Esophagus squamous epithelium (tissue), 5 donors: ENCODE measurements around the gene RBM5. TPM values are rescaled to one million over a fixed set of nuclear protein-coding genes. Genes with fewer than 3 reads are reported as not detected.

Experiments used
- DNase-seq: peaks from one replicate; lab custom pipeline; 2025; lab: John Stamatoyannopoulos, UW
- H3K27ac ChIP-seq, 4 donors: fragments of 200-600 bp; sonication (generic); one replicate each; pipeline ENCODE4 v1.5.1; 2016 to 2019; ENCODE audit warnings: mild to moderate bottlenecking in 1 of 4
- H3K27me3 ChIP-seq, 4 donors: fragments of 200-600 bp; sonication (generic); 1 replicate in 3 of 4; 2 replicates in 1 of 4; pipeline versions ENCODE4 v1.5.1 to v1.6.0; 2017 to 2021; ENCODE audit warnings: antibody characterized with exemption in 1 of 4
- H3K36me3 ChIP-seq, 3 donors: fragments of 200-600 bp; sonication (generic); one replicate each; pipeline ENCODE4 v1.5.1; 2016 to 2019
- H3K4me1 ChIP-seq, 3 donors: fragments of 200-600 bp; sonication (generic); one replicate each; pipeline ENCODE4 v1.5.1; 2017 to 2019
- H3K4me3 ChIP-seq, 4 donors: fragments of 200-600 bp; sonication (generic); 1 replicate in 3 of 4; 2 replicates in 1 of 4; pipeline ENCODE4 v1.5.1; 2016 to 2019; ENCODE audit warnings: mild to moderate bottlenecking in 2 of 4, moderate library complexity in 1 of 4
- H3K9me3 ChIP-seq, 3 donors: fragments of 200-600 bp; sonication (generic); one replicate each; pipeline ENCODE4 v1.5.1; 2016 to 2019
- CTCF ChIP-seq, 6 experiments: fragments of 450-650 bp in 4 of 6; fragments of 200-600 bp in 2 of 6; sonication (generic) in 2 of 6; IDR thresholded peaks; one replicate each; pipeline ENCODE4 v1.5.1; 2016 to 2019; ENCODE audit warnings: antibody characterized with exemption in 6 of 6, mild to moderate bottlenecking in 4 of 6, moderate library complexity in 4 of 6
- POLR2A ChIP-seq, 4 donors: fragments of 450-650 bp; IDR thresholded peaks; one replicate each; pipeline ENCODE4 v1.6.1; 2017; ENCODE audit warnings: antibody characterized with exemption in 4 of 4, mild to moderate bottlenecking in 4 of 4, moderate library complexity in 3 of 4
- WGBS, 2 donors: methylation state at CpG; one replicate each; pipeline ENCODE4 v1.1.5; 2018; 5-methylcytosine and 5-hydroxymethylcytosine counted together
- intact Hi-C: fragments of 100-400 bp; cut with DNase I; formaldehyde crosslinking; loops from one replicate; pipeline ENCODE4 v1.15.0; 2022
- total RNA-seq, 4 donors: library from RNA; depleted of rRNA; stranded (reverse); fragments of >200 nt; gene quantifications; one replicate each; pipeline ENCODE4 v1.1.0, GENCODE V29; 2016
- donor health status: DM: yes; HTN: yes; CAD: no.

Gene RBM5
- total RNA-seq, 4 donors from 2014 or later, result 60.1 to 197 (median 107) TPM

- Histone ChIP-seq H3K36me3 (peaks cover 0 to 49% (median 0%) of the 10 kb centered on the region in 3 donors), H3K27me3 (no peaks in the 10 kb centered on the region), H3K4me3 (peak overlapping the region in 3 of 4 donors; percentile 2 to 37 (median 16)), H3K4me1 (peaks cover 82 to 100% (median 94%) of the 10 kb centered on the region in 3 donors), H3K27ac (peak overlapping the region; percentile 89 to 97 (median 94)), H3K9me3 (no peaks in the 10 kb centered on the region)
- DNase-seq, result no peak
- intact Hi-C loops, result no loop called here
- 5 to 10% methylated on average over 5 to 12 of the region's 15 CpGs for WGBS, 2 donors
- TF ChIP-seq POLR2A (IDR thresholded peaks at IDR 0.05) (no peak), CTCF (IDR thresholded peaks at IDR 0.05) (no peak)
Measured at GRCh38 chr3:50165910-50166538, 77.3 kb downstream of the RBM5 start.

GRCh38 chr3:50166620-50167019 is 77.9 kb downstream of the RBM5 start:
- intact Hi-C loops, result no loop called here
- H3K36me3 ChIP-seq, result peaks cover 0 to 52% (median 0%) of the 10 kb centered on the region in 3 donors
- 16 to 25% methylated on average over 2 to 3 of the region's 6 CpGs for WGBS, 2 donors

GRCh38 chr3:50167069-50167840 is 78.5 kb downstream of the RBM5 start:
- H3K4me1 ChIP-seq, result peaks cover 79 to 100% (median 94%) of the 10 kb centered on the region in 3 donors
- 25 to 30% methylated on average over 6 to 10 of the region's 16 CpGs for WGBS, 2 donors
- no peaks in the 10 kb centered on the region for H3K9me3 ChIP-seq
- intact Hi-C loops, result no loop called here
- H3K4me3 ChIP-seq, result peak overlapping the region in 2 of 4 donors; percentile 16 to 37
- H3K27ac ChIP-seq, result peak overlapping the region; percentile 89 to 97 (median 94)
- H3K27me3 ChIP-seq, result no peaks in the 10 kb centered on the region
- peak in 2 of 4 donors; percentile 23 to 39 for TF ChIP-seq POLR2A (IDR thresholded peaks at IDR 0.05)
- TF ChIP-seq CTCF (IDR thresholded peaks at IDR 0.05), result no peak
- no peak for DNase-seq
- H3K36me3 ChIP-seq, result peaks cover 0 to 52% (median 0%) of the 10 kb centered on the region in 3 donors

More at GRCh38 chr3:50166620-50167019, 77.9 kb downstream of the RBM5 start:
- peaks cover 81 to 100% (median 94%) of the 10 kb centered on the region in 3 donors for H3K4me1 ChIP-seq
- no peaks in the 10 kb centered on the region for H3K9me3 ChIP-seq
- H3K27ac ChIP-seq, result peak overlapping the region; percentile 89 to 97 (median 94)
- TF ChIP-seq POLR2A (IDR thresholded peaks at IDR 0.05) (no peak), CTCF (IDR thresholded peaks at IDR 0.05) (no peak)
- no peaks in the 10 kb centered on the region for H3K27me3 ChIP-seq
- no peak for DNase-seq
- H3K4me3 ChIP-seq, result peak overlapping the region in 2 of 4 donors; percentile 16 to 37

GRCh38 chr3:50167841-50168209 is 79.1 kb downstream of the RBM5 start:
- H3K27ac ChIP-seq, result peak overlapping the region; percentile 89 to 97 (median 94)
- H3K4me1 ChIP-seq, result peaks cover 78 to 100% (median 94%) of the 10 kb centered on the region in 3 donors
- intact Hi-C loops, result no loop called here
- 87 to 88% methylated on average over 5 to 7 of the region's 7 CpGs for WGBS, 2 donors
- no peaks in the 10 kb centered on the region for H3K9me3 ChIP-seq
- H3K36me3 ChIP-seq, result peaks cover 0 to 46% (median 0%) of the 10 kb centered on the region in 3 donors
- H3K27me3 ChIP-seq, result no peaks in the 10 kb centered on the region
- TF ChIP-seq CTCF (IDR thresholded peaks at IDR 0.05) (no peak), POLR2A (IDR thresholded peaks at IDR 0.05) (no peak)
- H3K4me3 ChIP-seq, result peak overlapping the region in 1 of 4 donors; percentile 6
- DNase-seq, result no peak

GRCh38 chr3:50168388-50168787 is 79.7 kb downstream of the RBM5 start:
- Histone ChIP-seq H3K27ac (peak overlapping the region; percentile 89 to 97 (median 94)), H3K9me3 (no peaks in the 10 kb centered on the region), H3K4me3 (no peak overlapping the region), H3K27me3 (no peaks in the 10 kb centered on the region), H3K4me1 (peaks cover 72 to 100% (median 91%) of the 10 kb centered on the region in 3 donors), H3K36me3 (peaks cover 0 to 42% (median 0%) of the 10 kb centered on the region in 3 donors)
- DNase-seq, result no peak
- 33 to 47% methylated on average over 2 to 6 of the region's 9 CpGs for WGBS, 2 donors
- TF ChIP-seq POLR2A (IDR thresholded peaks at IDR 0.05), result no peak
- no peak for TF ChIP-seq CTCF (IDR thresholded peaks at IDR 0.05)
- intact Hi-C loops, result no loop called here
